ENCODE results near the gene MYO1D. TPM values are rescaled to one million over a fixed set of nuclear protein-coding genes. Genes with fewer than 3 reads are reported as not detected.

MYO1D gene
- total and polyA plus RNA-seq, 8 donors, result 22.0 to 92.8 (median 27.4) TPM

DNA sequence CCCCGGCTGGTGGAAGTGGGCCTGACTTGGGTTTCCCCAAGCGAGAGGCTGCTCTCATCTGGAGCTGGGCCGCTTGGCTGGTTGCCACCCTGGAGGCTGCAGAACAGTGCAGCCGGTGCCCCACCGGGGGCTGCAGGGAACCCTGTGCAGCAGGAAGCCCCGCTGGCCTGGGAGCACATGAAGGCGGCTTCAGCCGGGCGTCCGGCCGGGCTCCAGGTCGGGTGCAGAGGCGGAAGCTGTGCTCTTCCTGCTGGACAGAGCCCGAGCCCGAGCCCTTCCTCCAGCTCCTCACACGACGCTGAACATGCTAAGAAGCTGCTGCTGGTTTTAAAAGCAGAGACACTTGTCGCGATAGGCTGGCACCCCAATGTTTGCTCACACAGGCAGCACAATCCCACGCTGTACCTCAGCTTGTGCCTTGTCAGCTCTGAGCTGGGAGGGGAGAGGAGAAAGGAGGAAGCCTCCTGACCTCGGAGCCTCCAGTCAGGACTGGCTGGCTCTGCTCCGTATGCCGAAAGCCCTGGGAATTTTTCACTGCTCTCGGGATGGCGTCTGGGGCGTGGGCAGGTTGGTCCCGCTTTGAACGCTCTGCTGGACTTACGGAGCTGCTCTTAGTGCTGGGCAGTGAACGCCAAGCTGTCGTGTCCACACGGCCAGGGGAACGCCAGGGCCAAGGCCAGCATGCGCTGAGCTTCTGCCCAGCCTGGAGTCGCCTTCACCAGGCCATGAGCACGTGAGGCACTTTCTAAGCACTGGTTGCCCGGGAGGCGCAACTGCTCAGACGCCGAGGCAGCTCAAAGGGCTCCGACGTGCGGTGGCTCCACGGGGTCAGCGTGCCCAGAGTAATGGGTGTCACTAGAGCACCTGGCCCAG lies 381.3 kb downstream of the MYO1D start:
- Histone ChIP-seq H3K4me3 (no peak overlapping the region), H3K4me1 (peaks cover 0 to 44% of the 10 kb centered on the region in 2 donors), H3K36me3 (peaks cover 0 to 5% of the 10 kb centered on the region in 2 donors), H3K27ac (no peak overlapping the region), H3K9me3 (no peaks in the 10 kb centered on the region), H3K27me3 (no peaks in the 10 kb centered on the region)
- no peak for ATAC-seq
- intact Hi-C loops (cut with DNase I), result no loop called here
- DNase-seq, result peak in 3 of 4 donors; percentile 31 to 83 (median 68)
- TF ChIP-seq, protein P1, sequence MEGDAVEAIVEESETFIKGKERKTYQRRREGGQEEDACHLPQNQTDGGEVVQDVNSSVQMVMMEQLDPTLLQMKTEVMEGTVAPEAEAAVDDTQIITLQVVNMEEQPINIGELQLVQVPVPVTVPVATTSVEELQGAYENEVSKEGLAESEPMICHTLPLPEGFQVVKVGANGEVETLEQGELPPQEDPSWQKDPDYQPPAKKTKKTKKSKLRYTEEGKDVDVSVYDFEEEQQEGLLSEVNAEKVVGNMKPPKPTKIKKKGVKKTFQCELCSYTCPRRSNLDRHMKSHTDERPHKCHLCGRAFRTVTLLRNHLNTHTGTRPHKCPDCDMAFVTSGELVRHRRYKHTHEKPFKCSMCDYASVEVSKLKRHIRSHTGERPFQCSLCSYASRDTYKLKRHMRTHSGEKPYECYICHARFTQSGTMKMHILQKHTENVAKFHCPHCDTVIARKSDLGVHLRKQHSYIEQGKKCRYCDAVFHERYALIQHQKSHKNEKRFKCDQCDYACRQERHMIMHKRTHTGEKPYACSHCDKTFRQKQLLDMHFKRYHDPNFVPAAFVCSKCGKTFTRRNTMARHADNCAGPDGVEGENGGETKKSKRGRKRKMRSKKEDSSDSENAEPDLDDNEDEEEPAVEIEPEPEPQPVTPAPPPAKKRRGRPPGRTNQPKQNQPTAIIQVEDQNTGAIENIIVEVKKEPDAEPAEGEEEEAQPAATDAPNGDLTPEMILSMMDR (IDR thresholded peaks at IDR 0.05), result no peak

DNA sequence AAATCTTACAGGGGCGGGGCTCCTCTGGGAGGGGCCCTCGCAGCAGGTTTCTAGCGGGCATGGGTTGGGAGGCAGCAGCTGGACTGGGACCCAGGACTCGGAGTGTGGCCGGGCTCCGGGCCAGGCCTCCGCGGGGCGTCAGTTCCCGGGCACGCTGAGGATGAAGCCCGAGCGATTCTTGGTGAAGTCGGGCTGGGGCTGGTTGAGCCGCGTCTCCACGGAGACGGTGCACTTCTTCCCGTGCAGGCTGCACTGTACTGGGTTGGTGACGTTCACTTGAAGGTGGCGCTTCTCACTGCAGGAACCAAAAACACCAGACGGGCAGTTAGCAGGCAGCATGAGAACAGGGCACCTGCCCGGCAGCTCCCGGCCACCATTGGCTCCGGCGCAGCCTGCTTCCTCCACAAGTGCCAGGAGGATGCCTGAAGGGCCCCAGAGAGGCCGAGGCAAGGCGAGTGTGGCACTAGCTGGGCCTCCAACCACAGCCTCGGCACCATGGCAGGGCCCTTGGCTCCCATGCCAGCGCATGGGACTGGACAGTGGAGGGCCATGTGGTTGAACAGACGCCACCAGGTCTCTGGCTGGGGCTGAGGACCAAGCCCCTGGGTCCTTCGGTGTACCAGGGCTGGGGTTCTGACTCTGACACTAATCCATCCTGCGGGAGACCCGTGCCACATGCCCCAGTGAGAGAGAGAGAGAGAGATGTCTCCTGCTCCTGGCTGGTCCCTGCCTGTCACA lies 382.1 kb downstream of the MYO1D start:
- H3K27me3 ChIP-seq, result no peaks in the 10 kb centered on the region
- DNase-seq (peak in 1 of 4 donors; percentile 28), ATAC-seq (no peak)
- no peak overlapping the region for H3K27ac ChIP-seq
- intact Hi-C loops (cut with DNase I), result no loop called here
- no peaks in the 10 kb centered on the region for H3K9me3 ChIP-seq
- TF ChIP-seq, protein P1 (IDR thresholded peaks at IDR 0.05), result no peak
- H3K4me3 ChIP-seq, result no peak overlapping the region
- peaks cover 0 to 10% of the 10 kb centered on the region in 2 donors for H3K36me3 ChIP-seq
- H3K4me1 ChIP-seq, result peaks cover 0 to 44% of the 10 kb centered on the region in 2 donors

DNA sequence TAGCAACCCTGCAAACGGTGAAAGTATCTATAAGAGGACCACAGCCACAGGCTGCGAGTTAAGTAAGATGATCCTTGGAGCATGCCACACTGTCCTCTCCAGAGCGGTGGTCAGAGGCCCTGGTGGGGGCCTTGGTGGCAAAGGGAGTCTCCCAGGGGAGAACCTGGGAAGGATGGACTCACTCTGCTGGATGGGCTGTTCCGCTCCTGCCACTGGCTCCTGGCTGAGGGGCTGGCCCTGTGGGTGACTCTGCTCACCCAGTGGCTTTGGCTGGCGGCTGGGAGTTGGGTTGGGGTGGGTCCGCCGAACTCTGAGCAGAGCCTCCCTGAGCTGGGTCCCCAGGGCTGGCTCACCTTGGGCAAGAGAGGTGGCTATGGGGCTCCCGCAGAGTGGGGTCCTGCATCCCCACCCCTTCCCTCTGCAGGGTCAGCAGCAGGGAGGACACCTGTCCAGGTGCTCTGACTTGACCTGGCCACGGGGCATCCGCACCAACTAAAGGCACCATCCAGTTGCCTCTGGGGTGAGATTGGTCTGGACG lies 382.9 kb downstream of the MYO1D start:
- H3K27me3 ChIP-seq, result no peaks in the 10 kb centered on the region
- peaks cover 0 to 44% of the 10 kb centered on the region in 2 donors for H3K4me1 ChIP-seq
- H3K4me3 ChIP-seq, result no peak overlapping the region
- peaks cover 0 to 10% of the 10 kb centered on the region in 2 donors for H3K36me3 ChIP-seq
- no peaks in the 10 kb centered on the region for H3K9me3 ChIP-seq
- intact Hi-C loops (cut with DNase I), result no loop called here
- ATAC-seq, result no peak
- H3K27ac ChIP-seq, result no peak overlapping the region
- TF ChIP-seq, protein P1 (IDR thresholded peaks at IDR 0.05), result no peak
- DNase-seq, result no peak

DNA sequence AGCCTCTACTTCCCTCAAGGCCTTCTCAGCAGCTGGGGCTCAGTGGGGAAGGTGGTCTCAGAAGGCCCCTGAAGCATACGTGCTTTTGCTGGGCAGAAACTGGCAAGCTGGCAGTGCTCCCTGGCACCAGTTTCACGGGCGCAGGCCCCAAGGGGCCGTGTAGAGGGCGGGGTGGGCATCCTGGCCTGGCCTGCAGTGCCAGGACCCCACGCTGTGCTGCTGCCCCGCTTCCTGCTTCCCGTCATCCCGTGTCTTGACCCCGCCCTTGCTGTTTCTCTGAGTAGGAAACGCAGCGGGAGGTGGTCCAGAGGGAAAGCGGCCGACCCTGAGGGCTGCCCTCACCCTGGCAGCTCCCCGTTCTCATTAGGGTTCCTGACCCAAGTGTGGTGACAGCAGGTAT lies 383.4 kb downstream of the MYO1D start:
- Histone ChIP-seq H3K27ac (no peak overlapping the region), H3K36me3 (peaks cover 0 to 13% of the 10 kb centered on the region in 2 donors), H3K4me1 (peaks cover 0 to 45% of the 10 kb centered on the region in 2 donors), H3K27me3 (no peaks in the 10 kb centered on the region), H3K9me3 (no peaks in the 10 kb centered on the region), H3K4me3 (no peak overlapping the region)
- TF ChIP-seq, protein P1 (IDR thresholded peaks at IDR 0.05), result no peak
- ATAC-seq (no peak), DNase-seq (no peak)
- intact Hi-C loops (cut with DNase I), result no loop called here
